NCI-H2227 (cell line): Measurements from ENCODE around the gene MRPS14.

ENCODE experiments used
- DNase-seq: peaks from one replicate; lab custom pipeline; 2025; ENCODE audit not compliant: unreplicated experiment; lab: John Stamatoyannopoulos, UW

MRPS14 gene

DNA sequence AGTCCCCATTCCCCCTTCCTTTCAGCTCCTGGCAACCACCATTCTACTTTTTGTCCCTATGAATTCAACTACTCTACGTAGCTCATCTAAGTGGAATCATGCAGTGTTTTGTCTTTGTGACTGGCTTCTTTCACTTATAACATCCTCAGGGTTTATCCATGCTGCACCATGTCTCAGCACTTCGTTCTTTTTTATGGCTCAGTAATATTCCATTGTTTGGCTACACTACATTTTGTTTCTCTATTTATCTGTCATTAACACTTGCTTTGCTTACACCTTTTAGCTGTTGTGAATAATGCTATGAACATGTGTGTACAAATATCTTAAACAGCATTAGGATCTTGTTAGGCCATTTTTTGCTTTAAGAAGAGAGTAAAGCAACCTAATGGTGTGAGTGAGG is 1.5 kb upstream of the MRPS14 start:
- DNase-seq = no peak

DNA sequence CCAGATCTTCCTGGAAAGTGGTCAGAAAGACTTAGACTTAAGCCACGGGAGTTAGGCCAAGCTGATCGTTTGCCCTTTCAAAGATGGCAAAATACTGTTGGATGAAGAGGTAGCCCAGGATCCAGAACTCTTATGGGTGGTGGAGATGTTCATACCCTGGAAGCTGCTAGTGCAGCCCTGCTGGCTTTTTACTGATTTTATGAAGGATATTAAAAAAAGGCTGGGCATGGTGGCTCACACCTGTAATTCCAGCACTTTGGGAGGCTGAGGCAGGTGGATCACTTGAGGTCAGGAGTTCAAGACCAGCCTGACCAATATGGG is 657 bp upstream of the MRPS14 start:
- peak; percentile 58 for DNase-seq

DNA sequence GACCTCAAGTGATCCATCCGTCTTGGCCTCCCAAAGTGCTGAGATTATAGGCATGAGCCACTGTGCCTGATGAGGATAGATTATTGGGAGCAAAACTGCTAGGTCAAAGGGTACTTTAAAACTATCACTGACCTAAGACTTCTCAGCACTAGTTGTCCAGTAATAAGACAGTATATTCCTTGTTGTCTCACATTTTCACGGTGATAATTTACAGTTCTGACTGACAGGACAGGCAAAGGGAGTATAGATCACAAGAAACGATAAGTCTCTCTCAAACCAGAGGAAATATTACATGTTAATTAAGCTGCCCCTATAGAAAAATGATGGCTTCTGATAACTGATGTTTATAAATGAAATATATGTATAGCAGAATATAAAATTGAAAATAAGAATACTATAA is 3.7 kb downstream of the MRPS14 start:
- no peak for DNase-seq

DNA sequence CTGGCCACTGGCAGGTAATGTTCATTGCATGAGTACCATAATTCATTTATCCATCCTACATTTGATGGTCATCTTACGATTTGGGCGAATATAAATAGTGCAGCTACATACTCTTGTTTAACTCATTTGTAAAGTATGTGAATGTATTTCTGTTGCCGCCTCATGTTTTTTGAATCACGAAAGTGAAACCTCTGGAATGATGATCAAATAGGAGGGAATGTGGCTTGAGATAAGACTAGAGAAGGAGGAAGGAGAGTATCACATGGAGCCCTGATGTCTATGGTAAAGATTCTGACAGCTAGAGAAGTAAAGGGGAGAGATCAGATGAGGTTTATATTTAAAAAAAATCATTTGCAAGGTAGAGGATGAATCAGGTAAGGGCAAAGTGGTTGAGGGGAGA is 8.0 kb downstream of the MRPS14 start:
- no peak for DNase-seq

DNA sequence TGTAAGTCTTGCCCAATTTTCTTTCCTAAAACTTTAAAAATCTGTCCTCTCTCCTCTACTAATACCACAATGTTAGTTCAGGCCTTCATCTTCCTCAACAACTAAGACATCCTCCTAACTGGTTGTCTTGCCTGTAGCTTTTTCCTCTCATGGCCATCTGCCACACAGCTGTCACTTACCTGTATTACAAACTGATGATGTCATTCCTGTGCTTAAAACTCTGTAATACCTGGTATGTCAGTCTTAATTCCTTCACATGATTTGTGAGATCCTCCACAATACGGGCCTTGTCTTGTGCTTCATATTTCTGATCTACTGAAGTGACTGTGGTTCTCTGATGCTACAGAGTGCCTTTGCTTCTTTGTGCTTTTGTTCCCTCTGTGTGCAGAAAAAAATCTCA is 9.8 kb downstream of the MRPS14 start:
- DNase-seq = no peak

DNA sequence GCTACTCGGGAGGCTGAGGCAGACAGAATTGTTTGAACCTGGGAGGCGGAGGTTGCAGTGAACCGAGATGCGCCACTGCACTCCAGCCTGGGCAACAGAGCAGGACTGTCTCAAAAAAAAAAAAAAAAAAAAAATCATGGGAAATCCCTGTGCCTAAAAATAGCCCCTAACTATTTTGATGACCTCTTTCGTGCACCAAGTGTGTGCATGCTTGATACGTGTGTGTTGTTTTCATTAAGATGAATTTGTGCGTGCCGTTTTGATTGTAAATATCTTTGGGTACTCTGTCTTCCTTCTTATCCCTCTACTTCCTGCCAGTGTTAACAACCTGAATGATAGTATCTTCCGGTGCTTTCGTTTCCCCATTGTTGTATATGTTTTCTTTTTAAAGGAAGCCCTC is 13.7 kb downstream of the MRPS14 start:
- DNase-seq = no peak

DNA sequence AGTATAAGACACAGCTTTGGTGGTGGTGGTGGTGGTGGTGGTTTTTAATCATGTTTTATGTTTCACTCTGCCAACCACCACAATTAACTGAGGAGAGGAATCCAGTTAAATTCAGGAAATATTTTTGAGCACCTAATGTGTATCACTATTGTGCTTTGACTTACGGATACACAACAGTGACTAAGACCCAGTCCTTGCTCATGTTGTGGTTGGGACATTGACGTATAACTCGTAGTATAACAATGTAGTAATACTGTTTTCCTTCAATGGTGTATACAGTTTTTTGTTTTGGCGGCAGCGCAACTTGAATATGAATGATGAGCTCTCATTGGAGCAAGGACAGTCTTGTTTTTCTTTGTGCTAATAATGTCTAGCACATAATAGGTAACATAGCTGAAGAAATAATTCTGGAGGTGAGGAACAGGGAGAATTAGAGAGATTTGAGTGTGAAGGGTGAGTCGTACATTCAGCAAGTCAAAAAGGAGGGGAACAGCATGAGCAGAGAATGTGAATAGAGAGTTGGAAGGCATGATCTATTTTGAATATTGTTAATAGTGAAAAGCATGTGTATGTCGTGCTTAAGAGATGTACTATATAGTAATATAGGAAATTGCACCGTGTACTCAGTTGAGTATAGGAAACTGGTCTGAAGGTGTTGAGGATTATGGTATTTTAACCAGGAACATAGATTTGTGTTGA is 18.0 kb downstream of the MRPS14 start:
- DNase-seq = no peak

DNA sequence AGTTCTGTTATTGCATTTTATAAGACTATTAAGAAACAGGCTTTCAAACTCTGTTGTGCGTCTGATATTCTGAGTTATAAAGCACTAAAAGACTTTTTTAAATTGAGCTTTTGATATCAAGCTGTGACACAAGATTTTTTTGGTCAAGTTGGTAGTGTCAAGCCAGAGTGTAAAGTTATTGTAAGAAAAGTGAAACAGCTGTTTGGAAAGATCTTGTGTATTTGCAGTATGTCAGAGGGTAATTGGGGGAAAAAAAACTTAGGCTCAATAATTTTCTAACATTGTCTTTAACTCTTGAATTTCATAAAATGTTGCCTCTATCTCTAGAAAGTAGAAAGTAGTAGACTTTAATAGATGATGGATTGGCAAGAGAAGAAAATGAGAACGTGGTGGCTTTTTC is 19.7 kb downstream of the MRPS14 start:
- DNase-seq = no peak

DNA sequence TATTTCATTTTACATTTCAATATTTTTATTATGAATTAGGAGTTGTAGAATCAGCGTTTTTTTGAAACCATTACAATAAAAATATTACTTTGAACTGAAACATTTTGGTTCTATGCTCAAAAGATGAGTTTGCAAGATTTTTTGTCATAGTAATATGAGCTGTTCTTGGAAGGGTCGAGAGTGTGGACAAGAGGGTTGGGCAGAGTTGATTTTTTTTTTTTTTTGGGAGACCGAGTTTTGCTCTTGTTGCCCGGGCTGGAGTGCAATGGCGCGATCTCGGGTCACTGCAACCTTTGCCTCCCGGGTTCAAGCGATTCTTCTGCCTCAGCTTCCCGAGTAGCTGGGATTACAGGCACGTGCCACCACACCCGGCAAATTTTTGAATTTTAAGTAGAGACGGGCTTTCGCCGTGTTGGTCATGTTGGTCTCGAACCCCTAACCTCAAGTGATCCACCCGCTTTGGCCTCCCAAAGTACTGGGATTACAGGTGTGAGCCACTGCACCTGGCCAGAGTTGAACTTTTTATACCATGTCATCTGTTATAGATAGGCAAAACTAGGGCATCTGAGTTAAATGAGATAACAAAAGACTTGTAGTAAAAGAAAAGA is 20.2 kb downstream of the MRPS14 start:
- no peak for DNase-seq

DNA sequence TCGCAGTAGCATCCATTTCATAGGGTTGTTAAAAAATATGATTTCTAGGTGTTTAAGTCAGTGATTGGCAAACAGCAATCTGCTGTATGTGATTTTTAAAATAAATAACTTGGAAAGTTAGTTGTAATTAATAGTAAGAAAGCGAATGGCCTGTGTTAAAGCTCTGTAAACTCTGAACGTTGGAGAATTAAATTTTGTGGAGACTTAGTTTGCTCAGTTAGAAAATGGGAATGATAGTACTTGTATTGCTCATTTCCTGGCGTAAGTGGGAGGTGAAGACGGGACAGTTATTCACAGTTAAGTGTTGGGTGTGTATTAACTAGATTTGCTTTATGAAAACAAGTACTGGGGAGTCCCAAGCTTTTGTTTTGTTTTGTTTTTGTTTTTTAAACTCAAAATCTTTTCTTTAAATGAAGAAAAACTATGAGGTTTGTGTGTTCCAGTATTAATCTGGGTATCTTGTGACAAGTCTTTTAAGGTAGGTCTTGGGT is 22.5 kb downstream of the MRPS14 start:
- no peak for DNase-seq

DNA sequence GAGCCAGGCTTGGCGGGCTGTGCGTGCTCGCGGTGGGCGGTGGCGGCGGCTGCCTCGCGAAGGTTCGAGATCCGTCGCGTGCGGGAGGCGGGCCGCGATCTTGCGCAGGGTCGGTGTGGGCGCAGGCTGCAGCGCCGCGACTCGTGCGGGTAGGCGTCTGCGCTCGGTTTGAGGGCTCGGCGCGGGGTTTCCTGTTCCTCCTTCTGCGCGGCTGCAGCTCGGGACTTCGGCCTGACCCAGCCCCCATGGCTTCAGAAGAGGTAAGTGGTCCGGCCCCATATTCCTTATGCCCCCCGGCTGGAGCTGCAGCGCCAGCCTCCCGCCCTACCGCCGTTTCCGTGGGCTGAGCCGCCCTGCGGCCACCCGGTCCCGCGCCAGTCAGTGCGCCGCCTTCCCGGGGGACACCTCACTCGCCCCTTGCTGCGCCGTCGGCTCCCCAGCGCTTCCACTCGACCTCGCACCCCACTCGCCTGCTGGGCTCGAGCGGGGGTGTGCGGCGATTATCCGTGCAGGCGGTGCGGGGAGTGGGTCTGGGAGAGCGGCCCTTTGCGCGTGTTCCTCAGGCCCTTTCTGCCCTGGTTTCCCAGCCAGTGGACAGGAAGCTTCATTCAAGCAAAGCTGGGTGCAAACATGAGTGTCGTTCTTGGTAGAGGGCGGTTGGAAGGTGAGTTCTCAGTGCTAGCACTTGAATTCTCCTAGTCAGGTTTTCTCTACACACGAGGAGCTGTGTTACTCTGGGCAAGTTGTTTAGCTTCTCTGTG is 23.1 kb downstream of the MRPS14 start, which contains the start of gene CACYBP:
TSS of gene CACYBP (plus strand) at position 12 of the 761 bp plus-strand sequence. CDS start at position 246, 234 bp downstream.
- peak; percentile 67 for DNase-seq

DNA sequence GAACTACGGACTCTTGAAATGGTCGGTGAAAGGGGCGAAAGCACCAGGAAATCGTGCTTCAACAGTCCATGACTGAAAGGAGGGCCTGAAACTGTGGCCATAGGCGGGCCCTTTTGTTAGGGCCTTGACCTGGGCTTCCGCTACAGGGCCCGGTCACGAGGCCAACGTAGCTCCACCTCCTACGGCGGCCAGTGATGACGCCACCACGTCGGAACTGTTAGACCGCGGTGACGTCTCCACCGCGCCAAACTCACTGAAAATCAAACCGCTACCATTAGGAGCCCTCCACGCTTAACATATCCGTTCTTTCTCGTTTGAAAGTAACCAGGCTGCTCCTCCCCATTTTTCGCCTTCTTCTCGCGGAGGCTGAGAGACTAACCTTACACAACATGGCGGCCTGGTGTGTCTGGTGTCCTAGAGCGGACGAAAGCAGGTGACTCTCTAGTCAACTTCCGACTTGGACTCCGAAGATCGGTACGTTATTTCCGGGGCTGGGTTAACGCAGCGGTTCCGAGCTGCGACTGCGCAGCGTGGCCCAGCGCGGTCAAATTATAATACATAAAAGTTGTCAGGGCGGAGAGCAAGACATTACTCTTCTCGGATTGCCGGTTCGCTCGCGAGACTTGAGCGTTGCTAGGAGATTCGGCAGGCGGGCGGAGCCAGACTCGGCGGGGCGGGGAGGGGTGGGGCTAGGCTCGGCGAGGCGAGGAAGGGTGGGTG is 23.8 kb downstream of the MRPS14 start:
- DNase-seq = peak; percentile 99

DNA sequence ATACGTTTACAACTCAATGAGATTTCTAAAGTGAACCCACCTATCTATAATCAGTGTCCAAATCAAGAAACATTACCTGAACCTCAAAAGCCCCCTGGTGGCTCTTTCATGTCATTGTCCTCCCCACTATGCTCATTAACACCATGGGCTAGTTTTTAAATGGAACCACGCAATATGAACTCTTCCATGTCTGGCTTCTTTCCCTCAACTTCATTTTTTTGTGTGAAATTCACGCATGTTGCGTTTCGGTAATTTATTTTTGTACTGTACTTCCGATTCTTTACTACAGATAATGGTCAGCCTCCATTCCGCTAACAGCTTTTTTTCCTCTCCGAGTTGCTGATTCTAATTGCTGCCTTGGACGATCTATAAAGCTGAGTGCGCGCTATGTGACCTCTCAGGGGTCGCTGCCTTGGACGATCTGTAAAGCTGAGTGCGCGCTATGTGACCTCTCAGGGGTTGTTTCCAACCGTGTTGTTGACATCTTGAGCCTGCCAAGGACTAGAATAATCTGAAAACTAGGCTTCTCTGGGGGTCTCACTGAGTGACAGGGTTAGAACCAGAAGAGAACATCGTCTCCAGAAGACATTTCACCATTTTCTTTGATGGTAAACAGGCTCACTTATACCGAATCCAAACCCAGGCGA is 24.5 kb downstream of the MRPS14 start:
- peak; percentile 83 for DNase-seq

DNA sequence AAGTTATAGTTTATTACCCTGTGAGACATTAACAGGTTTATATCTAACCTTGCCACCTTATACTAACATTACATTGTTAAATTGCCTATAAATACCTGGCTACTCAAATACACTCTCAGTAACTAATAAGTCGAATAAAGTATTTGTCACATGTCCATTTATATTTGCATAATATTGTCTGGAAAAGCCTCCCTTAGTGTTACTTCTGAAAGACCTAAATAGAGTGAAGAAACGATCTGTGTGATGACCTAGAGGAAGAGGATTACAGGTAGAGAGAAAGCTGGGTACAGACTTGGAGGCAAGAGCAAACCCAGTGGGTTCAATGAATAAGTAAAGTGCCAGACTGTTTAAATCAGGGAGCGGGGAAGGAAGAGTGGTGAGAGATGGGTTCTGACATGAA is 26.2 kb downstream of the MRPS14 start:
- DNase-seq = no peak

DNA sequence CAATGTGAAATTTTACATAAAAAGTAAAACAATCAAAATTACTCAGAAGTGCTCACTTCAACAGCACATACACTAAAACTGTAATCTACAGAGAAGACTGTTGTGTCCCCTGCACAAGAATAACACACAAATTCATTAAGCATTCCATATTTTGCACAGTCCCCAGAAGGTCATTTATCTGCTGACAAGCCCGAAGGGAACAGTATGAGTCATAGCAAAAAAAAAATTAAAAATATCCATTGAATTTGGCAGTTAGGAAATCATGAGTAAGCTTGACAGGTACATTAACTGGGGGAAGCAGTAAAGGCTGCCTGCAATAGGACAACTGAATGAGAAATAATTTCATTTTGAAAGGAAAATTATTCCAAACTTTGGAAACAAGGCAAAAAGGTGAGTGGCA is 26.7 kb downstream of the MRPS14 start:
- DNase-seq = no peak

DNA sequence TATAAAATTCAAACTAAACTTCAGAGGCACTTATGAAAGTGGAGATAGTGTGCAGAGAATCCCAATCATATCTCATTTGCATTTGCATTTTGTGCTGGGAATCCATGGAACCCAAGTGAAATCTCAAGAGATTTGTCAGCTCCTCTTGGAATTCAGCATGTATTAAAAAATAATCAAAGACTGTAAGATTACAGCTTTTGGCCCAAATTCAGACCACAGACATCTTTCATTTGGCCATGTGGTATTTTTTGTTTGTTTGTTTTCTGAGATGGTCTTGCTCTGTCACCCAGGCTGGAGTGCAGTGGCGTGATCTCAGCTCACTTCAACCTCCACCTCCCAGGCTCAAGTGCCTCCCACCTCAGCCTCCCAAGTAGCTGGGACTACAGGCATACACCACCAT is 27.3 kb downstream of the MRPS14 start:
- no peak for DNase-seq

DNA sequence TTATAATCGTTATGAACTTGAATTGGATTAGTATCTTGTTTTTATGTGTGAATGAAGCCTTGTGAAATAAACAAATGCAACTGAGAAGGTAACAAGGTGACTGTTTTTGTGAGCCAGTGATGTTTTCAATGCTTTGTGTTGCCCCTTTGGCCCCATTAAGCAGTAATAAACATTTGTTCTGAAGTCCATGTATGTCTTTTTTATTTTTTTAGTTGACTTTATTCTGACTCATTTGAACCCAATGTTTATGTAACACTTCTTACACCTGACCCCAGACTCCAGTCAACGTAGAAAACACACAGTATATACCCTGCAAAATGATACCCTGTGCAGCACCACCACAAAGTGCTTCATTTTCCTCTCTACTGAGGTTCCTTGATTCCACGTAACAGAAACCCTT is 28.1 kb downstream of the MRPS14 start:
- DNase-seq = no peak

DNA sequence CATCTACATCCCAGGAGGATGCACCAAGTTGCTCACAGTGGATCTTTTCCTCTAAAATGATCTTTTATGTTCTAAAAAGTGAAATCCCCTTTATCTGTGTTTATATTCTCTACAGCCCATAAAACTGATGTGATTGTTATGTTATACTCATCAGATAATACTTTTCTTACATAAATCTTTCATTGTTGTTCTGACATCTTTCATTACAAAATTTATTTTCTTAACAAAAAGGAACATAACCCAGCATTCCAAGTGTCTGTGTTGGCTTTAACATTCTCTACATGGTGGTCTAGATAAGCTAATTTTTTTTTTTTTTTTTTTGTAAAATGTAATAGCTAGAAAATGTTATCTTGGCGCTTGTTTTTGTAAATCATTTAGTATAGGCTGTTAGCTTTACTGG is 31.8 kb downstream of the MRPS14 start:
- no peak for DNase-seq

DNA sequence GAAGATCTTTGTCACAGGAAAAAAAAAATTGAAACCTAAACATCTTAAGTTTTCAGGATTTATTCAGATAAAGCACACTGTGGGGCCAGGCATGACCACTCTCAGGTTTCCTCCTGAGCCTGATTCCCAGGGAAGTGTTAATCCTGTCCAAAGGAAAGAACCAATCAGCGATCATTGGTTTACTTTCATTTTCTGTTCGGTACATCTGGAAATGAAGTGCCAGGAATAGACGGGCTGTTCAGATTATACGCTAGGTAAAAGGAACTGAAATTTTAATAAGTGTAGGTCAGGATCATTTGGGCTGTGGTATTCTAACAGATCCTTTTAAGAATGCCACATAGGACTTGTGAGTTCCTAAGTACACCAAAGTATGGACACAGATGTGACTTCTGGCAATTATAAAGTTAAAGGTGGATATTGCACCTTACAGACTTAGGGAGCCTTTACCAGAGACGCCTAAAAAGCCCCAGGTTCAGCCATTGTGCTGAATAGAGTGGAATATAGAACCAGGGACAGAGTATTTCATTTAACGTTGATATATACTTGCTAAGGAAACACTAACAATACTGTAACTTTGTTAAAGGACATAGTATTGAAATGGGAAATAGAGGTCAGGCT is 32.7 kb downstream of the MRPS14 start:
- peak; percentile 78 for DNase-seq

DNA sequence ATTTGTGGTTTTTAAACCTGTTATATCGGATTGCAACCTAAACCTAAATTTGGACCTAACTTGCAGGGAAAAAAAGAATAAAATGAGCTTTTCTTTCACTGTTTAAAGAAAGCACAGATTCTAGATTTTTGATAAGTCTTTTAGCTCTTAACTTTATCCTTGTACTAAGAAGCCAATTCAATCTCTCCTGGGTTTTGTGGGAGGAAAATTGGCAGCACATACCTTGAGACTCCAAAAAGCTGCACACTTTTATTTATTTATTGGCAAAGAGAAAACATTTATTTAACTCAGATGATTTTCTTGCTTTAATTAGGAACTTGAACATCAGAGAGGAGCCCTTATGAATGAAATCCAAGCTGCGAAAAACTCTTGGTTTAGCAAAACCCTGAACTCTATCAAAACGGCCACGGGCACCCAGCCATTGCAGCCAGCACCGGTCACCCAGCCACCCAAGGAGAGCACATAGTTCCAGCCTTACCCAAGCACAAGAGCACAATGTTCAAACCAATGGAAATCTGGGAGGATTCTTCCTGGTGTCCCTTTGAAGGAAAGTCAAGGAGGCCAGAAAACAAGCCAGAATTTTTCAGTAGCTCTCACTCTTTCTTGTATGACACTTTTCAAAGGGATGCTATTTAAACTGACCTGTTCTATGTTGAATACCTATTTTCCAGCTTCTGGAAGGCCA is 33.5 kb downstream of the MRPS14 start:
- DNase-seq = no peak
